NOMO-1 treated with DMSO at 0.1 percent for 48 hours (cell line): ENCODE measurements around the gene RBPJ.
A peak's percentile ranks its signal among the peaks of the same experiment; 100 is the strongest.
"Not testable (repeated sequence)": the region's sequence is repeated elsewhere in the genome, so short reads cannot be mapped to it uniquely, and the experiment has no call there.

ENCODE experiments used
- DNase-seq: peaks from one replicate; lab custom pipeline; 2025; ENCODE audit not compliant: unreplicated experiment; lab: John Stamatoyannopoulos, UW

The RBPJ gene

DNA sequence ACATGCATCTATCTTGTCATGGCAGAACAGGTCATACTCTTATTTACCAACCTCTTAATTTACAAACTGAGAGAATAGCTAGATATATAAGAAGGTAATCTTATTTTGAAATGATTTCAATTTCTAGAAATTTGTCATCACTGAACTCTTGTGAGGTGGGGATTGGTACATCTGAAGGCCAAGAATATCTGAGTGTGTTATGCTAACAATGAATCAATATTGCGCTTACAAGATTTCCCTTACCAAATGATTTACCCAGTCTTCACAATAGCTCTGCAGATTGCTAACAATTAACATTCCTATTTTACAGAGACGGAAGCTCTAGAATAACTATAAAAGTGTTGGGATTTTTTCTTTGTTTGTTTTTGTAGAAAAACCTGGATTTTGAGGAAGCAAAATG, 48.3 kb downstream of the RBPJ start:
- no peak for DNase-seq

DNA sequence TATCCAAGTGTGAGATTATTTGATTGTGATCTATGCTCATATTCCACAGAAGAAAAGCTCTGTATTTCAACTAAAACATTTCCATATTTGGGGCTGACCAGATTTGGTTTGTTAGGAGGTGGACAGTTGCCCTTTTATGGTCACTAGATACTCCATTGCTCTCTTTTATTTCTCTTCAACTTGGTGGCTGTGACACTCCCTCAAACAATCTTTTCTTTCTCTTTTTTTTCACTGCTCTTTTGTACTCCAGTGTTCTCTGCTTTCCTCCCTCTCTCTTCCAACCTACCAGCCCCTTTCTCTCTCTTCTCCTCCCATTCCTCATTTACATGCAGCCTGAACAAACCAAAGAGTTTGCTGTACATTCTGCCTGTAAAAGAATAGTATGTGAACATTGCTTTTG, 48.8 kb downstream of the RBPJ start:
- no peak for DNase-seq

DNA sequence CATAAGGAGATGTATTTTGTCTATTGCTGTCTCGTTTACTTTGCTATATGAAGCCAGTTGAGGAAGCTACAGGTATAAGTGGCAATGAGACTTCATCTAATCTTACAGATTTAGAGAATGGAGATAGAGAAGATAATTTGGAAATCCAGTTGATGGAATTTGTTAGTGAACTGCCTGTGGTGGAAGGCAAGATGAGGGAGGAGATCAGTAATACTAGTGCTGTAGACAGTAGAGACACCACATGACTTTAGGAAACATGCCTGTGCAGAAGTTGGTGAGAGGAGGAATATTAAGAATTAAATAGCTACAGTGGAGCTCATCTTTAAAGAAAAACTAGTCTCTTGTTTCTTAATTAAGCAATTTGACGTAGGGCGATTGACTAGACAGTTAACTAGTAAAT, 51.3 kb downstream of the RBPJ start:
- DNase-seq = no peak

DNA sequence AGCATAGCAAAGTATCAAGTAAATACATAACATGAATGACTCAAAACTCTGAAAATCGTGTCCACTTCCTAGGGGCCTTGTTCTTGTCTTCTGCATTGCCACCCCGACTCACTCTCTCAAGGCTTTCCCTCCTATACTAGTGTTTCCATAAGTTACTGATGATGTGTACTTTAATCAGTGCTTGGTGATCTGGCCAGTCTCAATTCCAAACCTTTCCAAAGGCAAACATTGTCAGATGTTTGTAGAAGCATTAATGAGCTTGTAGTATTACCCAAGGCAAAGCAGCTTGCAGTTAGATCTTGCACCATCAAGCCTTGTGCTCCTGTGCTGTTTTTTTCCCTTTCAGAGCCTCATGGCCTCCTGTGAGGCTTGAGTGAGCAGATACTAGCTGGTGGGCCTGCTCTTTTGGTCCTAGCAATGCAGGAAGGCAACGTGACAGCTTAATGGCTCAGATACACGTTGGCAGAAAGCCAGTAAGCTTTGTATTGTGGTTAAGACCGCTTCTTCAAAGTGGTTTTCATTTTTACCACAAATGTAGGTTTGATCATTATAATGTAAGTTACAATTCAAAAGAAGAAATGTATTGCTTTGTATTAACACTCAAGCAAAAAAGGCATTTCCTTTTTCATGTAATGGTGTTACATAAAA, 51.8 kb downstream of the RBPJ start:
- DNase-seq = peak; percentile 95

DNA sequence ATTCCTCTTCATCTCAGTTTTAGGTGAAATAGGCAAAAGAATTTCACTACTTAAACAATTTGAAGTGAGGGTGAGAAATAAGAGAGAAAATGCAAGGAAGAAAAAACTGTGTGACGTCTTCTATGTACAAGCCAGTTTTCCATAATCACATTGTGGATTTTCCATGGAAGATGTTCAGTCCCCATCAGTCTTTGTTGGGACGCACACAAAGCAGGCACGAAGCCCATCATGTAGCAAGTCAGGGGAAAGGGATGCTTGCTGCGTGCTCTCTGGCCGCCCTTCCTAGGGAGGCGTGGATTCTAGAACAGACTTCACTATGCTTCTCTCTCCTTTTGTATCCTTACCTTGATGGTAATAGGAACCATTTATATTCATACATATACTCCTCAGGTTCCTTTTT, 54.7 kb downstream of the RBPJ start:
- no peak for DNase-seq

DNA sequence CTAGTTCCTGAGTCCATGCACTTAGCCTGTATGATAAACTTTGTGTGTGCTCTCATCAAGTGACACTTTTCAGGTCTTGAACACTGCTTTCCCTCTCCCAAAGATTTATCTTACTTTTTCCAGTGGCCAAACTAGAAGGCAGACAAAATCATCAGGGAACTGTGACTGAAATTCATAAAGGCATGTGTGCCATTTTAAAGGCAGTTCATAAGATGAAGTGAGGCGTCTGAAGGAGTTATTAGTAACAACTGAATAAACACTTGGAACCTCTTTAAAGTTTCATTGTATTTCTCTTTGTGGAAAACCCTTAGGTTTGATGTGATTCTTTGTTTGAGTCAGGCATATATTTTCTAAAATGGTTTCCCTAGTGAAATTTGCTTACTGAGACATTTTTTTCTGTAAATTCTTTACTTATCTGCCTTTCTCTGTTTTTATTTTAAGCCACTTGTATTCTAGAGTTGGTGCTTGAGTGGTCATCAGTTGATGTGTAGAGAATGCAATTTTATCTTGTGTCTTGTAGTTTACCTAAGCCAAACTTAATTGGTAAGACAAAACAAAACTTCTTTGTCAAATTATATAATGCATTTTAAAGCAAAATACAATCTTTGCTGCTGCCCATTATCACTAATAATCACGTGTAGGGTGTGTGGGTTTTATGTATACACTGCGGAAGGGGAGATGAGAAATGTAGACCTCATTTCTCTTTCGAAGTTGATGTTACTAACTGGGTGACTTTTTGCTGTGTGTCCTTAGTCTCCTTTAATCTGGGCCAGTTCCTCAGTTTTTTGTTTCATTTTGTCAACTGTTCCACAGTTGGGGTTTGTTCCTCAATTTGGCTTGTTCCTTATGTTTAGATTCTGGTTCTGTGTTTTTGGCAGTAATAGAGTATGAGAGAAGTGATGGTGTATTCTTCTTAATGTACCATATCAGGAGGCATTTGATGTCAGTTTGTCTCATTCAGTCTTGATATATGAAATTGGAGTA, 56.8 kb downstream of the RBPJ start:
- DNase-seq = peak; percentile 83

DNA sequence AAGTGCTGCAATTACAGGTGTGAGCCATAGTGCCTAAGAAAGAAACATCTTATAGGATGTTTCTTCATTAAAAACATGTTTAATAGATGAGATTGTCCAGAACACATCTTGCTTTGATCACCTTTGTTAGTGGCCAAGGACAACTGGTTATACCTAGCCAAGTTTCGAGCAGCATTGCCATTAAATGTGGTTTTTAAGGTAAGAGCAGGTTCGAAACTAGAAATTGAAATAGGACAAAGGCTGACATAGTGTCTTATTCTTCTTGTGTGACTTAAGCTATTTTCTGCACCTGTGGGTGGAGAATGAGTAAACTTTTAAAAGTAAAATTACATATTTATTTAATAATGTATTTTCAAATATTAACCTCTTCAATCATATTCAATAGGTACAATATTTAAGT, 59.0 kb downstream of the RBPJ start:
- DNase-seq = no peak

DNA sequence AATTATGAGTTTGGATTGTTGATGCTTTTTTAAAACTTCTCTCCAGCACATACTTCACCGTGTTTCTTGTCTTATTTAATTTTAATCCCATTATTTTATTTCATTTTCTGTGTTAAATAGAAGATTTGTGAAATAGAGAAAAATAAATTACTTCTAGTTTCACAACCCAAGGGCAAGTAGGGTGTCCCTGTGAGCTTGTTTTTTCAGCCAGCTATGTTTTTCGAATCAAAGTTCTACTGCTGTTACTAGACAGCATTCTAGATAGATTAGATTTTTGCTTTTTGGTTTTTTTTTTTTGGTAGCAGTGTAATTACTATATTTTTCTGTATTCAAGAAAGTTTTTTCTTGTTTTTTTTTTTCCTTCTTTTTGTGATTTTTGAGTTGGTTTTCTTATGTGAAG, 59.9 kb downstream of the RBPJ start:
- DNase-seq = no peak

DNA sequence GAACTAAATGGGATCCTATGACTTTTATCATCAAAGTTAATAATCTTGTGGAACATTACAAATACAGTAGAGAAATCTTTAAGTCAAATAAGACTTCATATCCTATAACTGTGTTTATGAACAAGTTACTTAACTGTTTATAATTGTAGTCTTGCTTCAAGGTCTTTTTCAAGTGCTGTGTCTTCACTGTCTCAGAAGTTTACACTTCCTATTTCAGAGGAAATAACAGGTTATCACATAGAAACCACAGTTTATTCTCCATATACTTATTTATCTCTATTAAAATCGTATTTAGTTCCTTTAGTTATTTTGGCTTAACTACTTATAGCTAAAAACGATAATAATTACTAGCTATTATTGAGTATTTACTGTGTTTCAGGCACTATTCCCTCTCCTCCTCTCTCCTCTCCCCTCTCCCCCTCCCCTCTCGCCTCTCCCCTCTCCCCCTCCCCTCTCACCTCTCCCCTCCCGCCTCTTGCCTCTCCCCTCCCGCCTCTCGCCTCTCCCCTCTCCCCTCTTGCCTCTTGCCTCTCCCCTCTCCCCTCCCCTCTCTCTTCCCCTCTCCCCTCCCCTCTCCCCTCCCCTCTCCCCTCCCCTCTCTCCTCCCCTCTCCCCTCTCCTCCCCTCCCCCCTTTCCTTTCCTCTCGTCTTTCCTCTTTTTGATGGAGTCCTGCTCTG, 63.7 kb downstream of the RBPJ start:
- DNase-seq = peak; percentile 2

DNA sequence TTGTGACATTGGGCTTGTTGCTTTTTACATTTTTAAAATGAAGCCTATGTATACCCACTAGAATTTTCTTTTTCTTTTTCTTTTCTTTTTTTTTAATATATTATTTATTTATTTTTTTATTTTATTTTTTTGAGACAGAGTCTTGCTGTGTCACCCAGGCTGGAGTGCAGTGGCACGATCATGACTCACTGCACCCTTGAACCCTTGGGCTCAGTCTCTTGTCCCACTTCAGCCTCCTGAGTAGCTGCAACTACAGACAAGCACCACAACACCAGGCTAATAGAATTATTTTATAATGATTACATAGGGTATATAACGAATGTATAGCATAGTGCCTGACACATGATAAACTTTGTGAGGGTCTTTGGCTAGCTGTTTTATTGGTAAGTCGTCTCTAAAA, 64.9 kb downstream of the RBPJ start:
- DNase-seq = no peak

DNA sequence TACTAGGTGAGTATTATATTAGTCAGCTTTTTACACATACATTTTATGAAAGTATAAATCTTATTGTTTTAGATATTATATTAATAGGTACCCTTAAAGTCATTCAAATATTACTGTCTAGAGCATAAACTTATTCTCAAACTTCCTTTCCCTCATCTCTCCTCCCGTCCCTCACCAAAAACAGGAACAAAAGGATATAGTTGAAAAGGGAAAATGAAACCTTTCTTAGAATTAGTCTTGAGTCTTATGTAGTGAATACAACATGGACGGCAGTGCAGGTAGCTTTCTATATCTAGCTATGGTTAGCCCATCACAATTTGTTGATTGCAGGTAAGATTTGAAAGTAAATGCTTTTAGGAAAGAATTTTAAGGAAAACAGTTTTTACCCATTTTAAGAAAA, 65.6 kb downstream of the RBPJ start:
- peak; percentile 24 for DNase-seq

DNA sequence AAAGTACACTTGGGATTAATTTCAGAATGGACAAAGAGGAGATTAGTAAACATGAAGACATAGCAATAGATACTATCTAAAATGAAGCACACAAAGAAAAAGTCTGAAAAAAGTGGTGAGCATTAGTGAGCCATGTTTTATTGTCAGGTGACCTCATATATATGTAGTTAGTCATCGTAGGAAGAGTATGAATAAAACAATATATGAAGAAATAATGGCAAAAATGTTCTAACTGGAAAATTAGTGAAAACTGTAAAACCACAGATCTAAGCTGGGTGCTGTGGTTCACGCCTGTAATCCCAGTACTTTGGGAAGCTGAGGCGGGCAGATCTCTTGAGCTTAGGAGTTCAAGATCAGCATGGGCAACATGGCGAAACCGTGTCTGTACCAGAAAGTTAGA, 67.9 kb downstream of the RBPJ start:
- no peak for DNase-seq

DNA sequence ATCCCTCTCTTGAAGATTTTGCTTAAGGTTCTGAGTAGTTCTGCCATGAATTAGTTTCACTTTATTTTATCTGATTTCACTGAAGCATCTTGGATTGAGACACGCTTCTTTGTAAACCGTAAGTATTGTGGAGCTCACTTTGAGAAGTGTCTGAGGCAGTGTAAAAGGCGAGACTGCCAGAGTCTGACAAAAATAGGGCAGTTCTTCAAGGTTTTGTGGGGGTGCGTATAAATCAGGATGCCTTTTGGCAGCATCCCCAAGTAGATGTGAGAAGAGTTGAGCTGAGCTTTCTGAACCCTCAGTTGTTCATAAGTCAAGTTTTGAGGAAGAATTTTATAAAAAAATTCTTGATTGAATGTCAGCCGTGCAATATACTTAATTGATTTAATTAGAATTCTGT, 76.3 kb downstream of the RBPJ start:
- DNase-seq = no peak

DNA sequence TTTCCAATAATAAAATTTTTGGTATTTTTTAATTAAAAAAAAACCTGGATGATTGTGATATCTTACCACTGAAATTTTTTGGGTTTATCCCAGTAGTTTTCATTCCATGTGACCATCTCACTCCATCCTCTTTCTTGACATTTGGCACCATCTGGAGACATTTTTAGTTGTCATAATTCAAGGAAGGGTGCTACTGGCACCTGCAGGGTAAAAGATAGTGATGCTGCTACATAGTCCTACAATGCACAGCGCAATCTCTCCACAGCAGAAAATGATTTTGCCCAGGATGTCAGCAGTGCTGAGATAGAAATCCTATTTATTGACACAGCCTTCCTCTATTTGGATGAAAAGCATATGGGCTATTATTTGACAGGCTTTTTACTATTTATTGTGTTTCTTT, 79.3 kb downstream of the RBPJ start:
- no peak for DNase-seq

DNA sequence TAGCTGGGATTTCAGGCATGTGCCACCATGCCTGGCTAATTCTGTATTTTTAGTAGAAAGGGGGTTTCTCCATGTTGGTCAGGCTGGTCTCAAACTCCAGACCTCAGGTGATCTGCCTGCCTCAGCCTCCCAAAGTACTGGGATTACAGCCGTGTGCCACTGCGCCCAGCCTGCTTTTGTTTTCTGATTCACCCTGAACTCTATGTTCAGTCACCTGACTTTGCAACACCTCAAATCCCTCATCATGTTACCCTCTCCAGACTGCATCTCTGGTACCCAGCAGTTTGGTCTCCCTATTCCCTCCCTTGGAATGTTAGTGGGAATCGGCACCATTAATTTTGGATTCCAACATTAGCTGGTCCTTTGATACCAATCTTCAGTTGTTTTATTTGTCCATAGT, 81.2 kb downstream of the RBPJ start:
- not testable (repeated sequence) for DNase-seq

DNA sequence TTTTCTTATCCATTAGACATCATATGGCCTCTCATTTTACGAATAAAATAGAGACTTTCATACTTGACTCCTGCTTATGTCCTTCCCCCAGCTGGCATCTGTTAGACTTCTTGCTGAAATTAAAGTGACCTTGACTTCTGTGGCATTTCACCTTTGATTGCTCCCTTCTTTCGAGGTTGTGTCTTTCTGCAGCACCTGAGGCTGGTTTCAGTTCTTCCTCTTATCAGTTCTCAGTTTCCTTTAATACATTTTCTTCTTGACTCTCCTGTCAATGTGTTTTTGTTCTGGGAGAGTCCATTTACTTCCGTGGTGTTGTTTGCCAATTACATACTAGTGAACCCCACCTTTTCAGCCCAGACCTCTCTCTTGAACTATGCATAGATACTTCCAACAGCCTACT, 81.6 kb downstream of the RBPJ start:
- no peak for DNase-seq

DNA sequence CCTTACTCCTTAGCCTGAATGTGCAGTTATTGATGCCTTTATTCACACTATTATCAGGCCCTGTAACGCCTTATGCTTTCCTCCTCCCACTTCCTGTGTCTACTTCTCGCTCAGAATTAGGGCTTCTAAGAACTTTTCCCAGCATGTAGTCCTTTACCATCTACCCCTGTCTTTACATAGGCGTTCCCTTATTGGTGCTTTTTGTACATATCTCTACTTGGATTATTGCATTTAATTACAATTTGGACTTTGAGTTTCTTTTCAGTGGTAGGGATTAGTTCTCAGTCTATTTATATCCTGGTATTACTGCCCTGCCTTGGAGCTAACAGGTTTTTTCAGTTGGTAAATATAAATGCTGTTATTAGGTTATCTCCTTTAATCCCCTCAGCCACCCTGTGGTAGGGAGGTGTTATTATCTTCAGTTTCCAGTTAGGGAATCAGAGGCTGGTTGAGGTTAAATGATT, 84.0 kb downstream of the RBPJ start:
- no peak for DNase-seq

DNA sequence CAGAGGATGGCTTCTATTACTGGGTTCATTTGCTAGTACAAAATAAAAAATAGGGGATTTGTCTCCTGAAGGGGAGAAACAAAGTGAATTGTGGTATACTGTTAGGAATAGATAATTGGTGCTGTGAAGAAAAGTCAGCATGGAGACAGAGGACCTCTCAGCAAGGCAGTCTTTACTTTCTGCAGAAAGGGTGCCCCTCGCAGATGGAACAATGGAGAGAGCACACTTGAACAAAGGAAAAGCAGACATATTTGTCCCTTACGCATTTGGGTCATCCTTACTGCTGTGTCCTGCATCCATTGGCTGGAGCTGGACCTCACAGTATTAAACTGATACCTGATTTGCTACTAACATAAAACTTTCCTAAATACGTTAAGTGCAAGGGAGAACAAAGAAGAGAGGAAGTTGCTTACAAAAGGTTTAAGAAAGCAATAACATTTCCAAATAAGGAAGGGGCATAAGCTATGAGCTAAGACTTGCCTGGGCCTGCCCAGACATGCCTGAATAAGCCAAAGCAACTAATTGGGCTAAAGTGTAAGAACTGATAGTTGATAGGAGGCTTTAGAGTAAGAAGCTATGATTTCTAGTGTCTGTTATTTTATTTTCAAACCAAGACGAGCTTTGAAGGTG, 85.6 kb downstream of the RBPJ start:
- peak; percentile 42 for DNase-seq

DNA sequence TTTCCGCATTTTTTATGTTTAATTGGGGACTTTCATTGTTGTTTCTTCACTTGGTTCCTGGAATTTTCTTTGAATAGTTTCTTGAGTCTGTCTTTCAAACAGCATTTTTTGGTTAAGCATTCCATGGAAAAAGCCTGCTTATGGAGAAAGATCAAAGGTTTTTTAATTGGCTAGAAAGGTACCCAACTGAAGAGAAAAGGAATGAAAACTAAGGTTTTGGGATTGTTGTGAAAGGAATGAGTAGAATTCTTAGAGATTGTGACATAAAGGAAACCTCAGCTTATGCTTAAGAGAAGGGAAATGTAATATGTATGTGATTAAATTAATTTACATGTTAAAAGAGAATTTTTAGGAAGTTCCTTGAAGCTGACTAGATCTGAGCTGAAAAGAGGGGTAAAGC, 86.7 kb downstream of the RBPJ start:
- no peak for DNase-seq

DNA sequence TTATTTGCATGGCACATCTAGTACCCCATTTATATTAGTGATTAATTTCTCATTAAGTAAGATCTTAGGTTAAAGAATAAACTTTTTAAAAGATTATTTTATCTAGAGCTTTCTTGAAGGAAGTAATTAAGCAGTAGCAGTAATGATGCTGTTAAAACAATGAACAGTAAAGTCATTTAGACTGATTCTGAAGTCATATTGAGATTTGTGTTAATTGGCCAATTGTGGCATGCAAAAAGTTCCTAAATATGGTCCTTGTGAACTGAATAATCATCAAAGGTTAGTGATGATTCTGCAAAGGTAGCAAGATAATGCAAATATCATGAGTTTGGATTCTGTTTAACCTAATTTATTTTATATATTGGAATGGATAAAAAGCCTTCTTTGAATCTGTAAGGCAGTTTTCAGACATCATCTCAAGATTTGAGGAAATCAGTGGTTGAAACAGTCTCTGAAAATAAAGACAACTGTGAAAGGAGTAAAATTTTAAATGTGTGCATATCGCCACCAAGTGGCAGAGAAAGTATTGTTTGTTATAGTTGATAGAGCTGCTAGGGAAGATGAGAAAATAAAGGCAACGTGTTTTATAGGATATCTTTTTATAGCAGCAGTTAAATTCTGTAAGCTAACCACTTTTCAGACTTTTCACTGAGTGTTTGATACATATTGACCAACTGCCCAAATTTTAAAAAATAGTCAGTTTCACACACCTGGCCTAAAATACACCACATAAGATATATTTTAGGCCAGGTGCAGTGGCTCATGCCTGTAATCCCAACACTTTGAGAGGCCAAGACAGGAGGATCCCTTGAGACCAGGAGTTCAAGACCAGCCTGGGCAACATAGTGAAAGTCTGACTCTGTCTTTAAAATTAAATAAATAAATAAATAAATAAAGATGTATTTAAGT, 89.8 kb downstream of the RBPJ start:
- peak; percentile 63 for DNase-seq
